NCI-H748 (cell line): Measurements from ENCODE around the gene SLC6A2.

Source experiments
- DNase-seq: peaks from one replicate; lab custom pipeline; 2025; ENCODE audit not compliant: unreplicated experiment; lab: John Stamatoyannopoulos, UW

Gene SLC6A2

DNA sequence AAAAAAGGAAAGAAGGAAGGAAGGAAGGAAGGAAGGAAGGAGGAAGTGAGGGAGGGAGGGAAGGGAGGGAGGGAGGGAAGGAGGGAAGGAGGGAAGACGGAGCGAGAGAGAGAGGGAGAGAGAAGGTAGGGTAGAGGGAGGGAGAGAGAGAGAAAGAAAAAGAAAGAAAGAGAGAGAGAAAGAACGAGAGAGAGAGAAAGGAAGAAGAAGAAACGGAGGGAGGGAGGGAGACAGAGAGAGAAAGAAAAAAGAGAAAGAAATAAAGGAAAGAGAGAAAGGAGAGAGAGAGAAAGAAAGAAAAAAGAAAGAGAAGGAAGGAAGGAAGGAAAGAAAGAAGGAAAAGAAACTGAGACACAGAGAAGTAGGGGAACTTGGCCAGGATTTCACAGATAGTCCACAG is 8.4 kb upstream of the SLC6A2 start:
- DNase-seq, result no peak

DNA sequence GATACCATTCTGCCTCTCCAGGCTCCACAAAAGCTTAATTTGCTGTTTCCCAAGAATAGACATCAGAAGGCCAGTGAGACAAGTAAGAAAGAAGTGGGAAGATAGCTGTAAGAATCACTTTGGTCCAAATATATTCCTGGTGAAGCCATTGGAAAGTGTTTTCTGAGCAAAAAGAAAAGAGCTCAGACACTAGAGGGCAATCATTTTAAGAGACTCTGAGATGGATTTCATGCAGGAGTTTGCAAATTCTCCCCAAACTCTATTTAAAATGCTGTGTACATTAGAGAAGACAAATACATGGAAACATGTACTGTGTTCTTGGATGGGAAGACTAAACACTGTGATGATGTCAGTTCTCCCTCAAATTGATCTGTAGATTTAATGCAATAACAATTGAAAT is 8.0 kb upstream of the SLC6A2 start:
- DNase-seq, result no peak

- no peak for DNase-seq
Observed at GRCh38 chr16:55651841-55652824, 3.7 kb upstream of the SLC6A2 start.

GRCh38 chr16:55653106-55653505 is 2.7 kb upstream of the SLC6A2 start:
- DNase-seq, result no peak

DNA sequence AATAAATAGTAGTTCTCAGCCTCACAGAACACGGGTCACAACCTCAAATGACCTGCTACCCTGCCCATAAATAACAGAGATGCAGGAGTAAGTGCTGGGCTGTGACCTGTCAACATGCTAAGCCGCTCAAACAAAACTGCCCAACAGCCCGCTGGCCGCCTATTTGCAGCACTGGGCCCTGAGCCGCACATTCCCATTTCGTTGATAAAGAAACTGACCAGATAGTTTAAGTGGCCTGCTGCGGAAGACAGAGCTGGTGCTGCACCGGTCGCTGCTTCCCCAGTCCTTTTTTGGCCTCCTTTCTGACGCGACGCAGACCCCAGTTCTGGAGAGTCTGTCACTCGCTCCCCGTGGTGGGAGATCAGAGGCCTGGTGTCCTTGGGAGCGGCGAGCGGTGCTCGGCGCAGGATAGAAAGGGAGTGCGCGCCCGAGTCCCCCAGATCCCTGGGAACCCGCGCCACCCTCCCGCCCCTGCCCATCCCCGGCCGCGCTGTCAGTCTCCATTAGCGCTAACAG is 349 bp upstream of the SLC6A2 start:
- DNase-seq, result no peak

- DNase-seq, result no peak
Observed at GRCh38 chr16:55656691-55657092, 904 bp downstream of the SLC6A2 start.

DNA sequence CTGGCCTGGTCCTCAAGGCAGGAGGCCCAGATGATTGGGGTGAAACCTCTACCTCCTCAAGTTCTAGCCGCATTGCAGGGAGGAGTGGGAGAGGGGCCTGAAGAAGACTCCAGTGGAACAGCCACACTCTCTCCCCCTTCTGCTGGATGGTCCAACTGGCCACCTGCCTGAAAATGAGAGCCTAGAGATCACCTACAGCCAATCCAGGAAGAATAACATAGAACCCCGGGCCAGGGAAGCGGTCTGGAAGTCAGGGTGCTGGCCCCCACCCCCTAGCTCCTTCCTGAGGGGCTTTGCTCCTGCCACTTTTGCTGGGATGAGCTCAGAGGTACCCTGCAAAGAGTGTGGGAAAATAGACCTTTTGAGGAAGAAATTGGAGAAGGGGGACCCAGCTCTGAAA is 1.8 kb downstream of the SLC6A2 start:
- DNase-seq, result no peak

DNA sequence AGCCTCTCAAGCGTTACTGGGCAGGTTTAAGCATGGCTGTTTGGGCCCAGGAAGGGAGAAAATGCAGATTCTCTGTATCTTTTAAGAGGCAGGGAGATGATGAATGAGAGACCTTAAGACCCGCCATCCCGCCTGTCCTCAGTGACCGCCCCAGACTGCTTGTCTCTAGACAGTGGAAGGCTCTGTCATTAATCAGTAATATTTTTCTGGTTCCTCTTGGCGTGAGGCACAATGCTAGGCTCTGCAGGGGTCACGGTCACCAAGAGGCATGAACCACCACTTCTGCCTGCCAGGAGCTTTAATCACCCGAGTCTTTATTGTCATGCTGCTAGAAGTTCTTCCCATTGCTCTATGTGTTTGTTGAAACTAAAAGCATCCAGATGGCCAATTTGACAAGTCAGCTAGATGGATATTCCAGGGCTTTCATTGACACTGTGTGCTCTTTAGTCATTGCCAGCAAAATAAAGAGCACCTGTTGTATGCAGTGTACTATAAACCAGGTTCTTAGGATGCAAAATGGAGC is 3.2 kb downstream of the SLC6A2 start:
- DNase-seq, result no peak

DNA sequence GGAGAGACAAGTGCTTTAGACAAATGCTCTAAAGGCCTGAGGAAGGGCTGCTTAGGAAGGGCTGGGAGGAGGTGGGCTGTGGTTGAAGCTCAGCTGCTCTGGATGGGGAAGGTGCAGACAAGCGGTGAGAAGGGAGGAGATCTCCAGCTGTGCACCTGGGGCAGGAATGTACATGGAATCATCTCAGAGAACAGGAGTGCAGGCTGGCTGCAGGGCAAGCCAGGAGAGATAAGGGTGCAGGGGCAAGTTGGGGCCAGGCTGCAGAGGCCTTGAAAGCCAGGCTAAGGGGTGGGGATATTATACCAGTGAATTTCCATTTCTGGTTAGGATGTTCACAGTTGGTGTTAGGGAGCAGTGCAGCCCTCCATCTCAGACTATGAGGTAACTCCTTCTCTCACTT is 4.2 kb downstream of the SLC6A2 start:
- no peak for DNase-seq

DNA sequence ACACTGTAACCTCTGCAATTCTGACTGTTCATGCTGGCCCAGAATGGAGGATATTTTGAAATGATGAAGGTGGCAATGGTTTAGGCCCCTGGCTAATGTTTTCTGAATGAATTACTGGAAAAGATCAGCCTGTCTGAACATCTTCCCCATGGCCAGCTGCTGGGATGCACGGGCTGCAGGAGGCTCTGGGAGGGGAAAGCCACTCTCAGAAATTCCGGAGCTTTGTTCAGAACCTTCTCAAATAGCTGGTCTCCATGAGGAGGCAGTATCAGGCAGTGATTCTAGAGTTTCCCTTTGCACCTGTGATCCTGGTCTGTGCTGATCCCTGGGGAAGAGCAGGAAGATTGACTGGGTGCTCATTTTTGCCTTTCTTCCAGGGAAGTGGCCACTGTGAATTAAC is 5.0 kb downstream of the SLC6A2 start:
- no peak for DNase-seq

DNA sequence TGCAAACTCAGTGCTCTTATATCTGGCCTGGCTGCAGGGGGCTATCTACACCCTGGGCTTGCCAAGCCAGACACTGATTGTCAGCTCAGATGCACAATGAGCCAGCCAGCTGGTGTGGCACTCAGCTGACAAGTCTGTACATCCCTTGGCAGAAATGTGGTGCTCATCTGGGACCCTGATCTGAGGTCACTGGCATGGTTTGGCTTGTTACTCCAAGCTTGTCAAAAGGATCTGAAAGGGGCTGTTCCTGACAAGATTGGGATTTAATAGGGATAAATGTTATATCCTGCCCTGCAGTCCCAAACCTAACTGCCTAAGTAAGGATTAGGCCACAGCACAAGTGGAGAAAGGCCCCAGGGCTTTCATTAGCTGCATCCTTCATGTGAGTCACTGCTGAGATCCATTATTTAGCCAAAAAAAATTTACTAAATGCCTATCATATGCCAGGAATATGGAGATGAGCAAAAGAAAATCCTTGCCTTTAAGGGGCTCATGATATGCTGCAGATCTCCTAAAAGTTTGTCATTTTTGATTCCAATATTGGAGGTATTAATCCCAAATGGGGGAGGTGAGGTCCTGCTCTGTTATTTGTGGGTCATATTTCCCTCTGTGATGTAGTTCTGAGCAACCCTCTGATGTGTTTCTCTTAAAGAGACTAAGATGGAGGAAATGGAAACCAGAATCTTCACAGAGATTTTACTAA is 6.3 kb downstream of the SLC6A2 start:
- no peak for DNase-seq

- no peak for DNase-seq
Observed at GRCh38 chr16:55662644-55663031, 6.8 kb downstream of the SLC6A2 start.

- DNase-seq, result no peak
Observed at GRCh38 chr16:55663225-55663624, 7.4 kb downstream of the SLC6A2 start.

- DNase-seq, result no peak
Observed at GRCh38 chr16:55663765-55664677, 8.2 kb downstream of the SLC6A2 start.

- DNase-seq, result no peak
Observed at GRCh38 chr16:55664786-55665407, 9.1 kb downstream of the SLC6A2 start.

GRCh38 chr16:55665511-55665910 is 9.7 kb downstream of the SLC6A2 start:
- no peak for DNase-seq

DNA sequence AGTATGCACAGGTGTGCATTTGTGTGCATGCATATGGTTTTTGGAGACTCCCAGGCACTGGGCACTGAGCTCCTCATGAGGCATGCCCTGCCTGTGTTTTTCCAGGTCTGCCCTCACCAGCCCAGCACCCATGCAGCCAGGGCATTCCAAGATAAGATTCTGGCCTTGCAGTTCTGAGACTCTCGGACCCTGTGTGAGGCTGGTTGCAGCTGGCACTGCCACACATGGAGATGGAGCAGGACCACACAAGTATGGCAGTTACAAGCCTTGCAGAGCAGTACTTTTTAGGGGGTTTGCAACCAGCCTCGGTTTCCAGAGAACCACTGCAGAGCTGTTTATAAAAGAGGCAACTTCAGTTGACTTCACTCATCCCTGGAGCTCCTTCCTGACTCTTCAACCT is 10.2 kb downstream of the SLC6A2 start:
- no peak for DNase-seq

- no peak for DNase-seq
Observed at GRCh38 chr16:55667753-55668152, 12.0 kb downstream of the SLC6A2 start.

DNA sequence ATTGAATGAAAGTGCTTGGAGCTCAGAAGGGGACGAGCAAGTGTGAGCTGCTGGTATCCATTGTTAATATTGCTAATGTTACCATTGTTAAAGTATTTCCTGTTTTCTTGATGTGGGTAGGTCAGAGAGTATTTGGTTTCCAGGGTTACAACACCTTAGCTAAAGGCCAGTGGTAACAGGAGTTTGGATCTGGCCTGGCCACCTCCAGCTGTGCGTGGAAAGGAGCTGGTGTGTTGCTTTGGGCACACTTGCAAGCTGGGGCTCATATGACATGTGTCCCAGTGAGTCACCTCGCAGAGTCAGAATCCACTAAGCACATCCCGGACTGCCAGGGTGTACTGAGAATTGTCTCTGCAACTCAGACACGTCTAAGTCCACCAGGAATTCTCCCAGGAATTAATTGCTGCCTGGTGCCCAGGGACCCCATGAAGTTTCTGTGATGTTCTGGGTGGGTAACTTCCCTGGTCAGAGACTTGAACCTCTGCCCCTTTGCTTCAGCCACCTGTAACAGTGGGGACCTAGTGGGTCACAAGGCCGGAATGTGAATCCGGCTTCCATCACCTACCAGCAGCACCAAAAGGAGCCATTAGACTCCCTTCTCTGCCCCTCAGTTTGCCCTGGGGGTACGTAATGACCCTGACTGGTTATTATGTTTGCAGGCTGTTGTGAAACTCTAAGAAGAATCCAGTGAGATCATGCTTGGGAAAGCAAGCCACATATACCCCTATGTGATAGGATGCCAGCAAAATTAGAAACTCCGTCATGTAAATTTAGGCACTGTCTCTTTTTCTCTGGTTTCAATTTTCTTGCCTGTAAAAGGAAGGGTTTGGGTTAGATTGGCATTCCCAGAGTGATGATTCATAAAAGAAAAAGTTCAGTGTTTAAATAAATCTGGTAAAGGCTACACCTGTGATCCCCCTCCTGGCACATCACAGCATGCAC is 12.8 kb downstream of the SLC6A2 start:
- peak; percentile 6 for DNase-seq
